GM19328 (cell line): Measurements from ENCODE around the gene TMEM130.
"Not testable (repeated sequence)": the region's sequence is repeated elsewhere in the genome, so short reads cannot be mapped to it uniquely, and the experiment has no call there.

ENCODE experiments used
- ATAC-seq: cut with Tn5 transposase; IDR thresholded peaks from one replicate; pipeline ENCODE4 v1.9.1; 2021; ENCODE audit warnings: mild to moderate bottlenecking, moderate library complexity; ENCODE audit not compliant: unreplicated experiment

The TMEM130 gene

GRCh38 chr7:98842552-98842951 lies 27.3 kb downstream of the TMEM130 start:
- not testable (repeated sequence) for ATAC-seq

DNA sequence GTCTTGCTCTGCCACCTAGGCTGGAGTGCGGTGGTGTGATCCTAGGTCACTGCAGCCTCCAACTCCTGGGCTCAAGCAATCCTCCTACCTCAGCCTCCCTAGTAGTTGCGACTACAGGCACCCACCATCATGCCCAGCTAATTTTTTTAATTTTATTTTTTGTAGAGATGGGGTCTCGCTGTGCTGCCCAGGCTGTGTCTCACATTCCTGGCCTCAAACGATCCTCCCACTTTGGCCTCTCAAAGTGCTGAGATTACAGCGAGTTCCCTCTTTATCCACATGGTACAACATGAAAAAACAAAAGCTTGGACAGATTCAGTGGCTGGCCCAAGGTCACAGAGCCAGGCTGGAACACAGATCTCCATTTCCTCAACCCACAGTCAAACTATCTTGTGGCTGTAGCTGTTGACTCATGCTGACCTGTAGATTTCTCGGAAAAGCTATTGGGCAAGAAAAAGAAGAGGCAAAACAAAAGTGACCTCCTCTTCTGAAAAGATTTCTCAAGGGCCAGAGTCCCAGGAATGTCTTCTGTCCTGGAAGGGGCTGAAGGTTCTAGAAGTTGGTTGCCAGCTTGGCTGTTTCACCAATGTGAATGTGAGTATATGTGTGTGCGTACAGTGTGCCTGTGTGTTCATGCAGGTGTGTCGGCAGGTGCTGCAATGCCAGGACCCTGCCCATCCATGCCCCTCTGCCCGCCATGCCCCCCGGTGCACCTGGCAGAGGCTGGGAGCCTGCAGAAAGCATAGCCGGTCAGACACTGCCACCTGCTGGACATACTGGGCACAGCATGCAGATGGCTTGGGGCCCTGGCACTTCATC lies 28.4 kb downstream of the TMEM130 start:
- ATAC-seq: no peak

GRCh38 chr7:98840722-98841121 lies 29.1 kb downstream of the TMEM130 start:
- no peak for ATAC-seq

DNA sequence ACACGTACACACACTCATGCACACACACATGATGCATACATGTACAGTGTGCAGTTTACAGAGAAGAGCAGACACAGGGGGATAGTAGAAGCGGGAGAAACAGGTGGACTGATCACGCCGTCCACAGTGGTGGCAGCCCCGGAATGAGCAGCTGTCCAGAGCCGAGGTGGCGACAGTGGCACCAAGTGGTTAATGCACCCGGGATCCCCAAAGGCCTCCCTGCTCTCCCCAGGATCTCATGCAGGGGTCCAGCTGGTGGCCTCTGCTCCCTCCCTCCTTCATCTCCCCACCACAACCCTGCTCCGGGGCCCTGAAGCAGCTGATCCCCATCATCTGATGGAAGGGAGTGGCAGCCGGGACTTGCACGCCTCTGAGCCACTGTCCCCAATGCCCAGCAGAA lies 29.7 kb downstream of the TMEM130 start:
- ATAC-seq: no peak

- no peak for ATAC-seq
Observed at GRCh38 chr7:98837630-98837972, 32.2 kb downstream of the TMEM130 start.

- no peak for ATAC-seq
Observed at GRCh38 chr7:98836811-98837629, 32.8 kb downstream of the TMEM130 start.

- ATAC-seq: no peak
Observed at GRCh38 chr7:98834949-98835348, 34.9 kb downstream of the TMEM130 start.

DNA sequence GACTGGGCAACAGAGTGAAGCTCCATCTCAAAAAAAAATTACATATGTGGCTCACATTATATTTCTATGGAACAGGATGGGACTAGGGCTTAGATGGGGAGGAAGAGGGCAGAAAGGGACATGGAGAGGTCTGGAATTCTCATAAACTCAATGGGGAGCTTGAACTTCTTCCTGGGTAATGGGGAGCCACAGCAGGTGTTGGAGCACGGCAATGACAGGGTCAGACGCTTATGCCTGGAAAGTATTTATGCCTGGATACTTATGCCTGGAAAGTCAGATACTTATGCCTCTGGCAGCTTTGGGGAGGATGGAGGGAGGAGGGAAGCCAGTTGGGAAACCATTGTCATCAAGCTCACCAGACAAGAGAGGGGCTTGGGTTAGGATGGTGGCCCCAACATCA lies 36.8 kb downstream of the TMEM130 start:
- no peak for ATAC-seq

- ATAC-seq: no peak
Observed at GRCh38 chr7:98831641-98832221, 38.1 kb downstream of the TMEM130 start.

DNA sequence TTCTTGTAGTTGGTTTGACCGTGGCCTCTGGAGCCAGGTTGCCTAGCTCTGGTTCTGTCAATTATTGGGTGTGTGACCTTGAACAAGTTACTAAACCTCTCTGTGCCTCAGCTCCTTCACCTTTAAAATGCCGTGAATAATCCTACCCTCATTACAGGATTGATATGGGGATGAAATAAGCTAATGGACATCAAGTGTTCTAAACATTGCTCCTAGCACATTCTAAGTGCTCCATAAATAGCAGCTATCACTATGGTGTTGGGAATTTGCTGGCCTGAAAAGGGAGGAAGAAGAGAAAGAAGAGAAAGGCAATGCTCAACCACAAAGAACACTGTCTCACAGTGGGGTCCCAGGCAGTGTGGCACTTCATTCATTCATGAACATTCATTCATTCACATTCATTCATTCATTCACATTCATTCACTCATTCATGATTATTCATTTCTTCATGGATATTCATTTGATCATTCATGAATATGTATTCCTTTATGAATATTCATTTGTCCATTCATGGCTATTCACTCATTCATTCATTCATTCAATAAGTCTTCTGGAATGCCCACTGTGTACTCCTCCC lies 38.8 kb downstream of the TMEM130 start:
- ATAC-seq: no peak

DNA sequence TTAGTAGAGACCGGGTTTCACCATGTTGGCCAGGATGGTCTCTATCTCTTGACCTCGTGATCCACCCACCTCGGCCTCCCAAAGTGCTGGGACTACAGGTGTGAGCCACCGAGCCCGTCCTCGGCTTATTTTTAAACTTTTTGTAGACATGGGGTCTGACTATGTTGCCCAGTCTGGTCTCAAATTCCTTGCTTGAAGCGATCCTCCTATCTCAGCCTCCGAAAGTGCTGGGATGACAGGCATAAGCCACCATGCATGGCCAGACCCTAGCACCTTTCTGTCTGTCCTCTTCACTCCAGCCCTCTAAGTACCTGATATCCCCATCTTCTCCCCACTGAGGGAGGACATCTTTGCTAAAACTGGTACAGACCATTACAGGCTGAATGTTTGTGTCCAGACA lies 41.4 kb downstream of the TMEM130 start:
- no peak for ATAC-seq

DNA sequence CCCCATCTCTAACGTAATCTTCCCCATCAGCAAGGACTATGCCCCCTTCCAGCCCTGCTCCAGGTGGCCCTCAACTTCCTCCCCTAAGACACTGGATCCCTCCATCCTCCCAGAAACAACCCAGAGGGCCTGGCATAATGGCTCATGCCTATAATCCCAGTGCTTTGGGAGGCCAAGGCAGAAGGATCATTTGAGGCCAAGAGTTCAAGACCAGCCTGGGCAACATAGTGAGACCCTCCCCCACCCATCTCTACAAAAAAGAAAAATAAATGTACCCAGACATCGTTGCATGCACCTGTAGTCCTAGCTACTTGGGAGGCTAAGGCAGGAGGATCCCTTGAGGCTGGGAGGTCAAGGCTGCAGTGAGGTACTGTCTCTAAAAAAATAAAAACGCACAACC lies 42.6 kb downstream of the TMEM130 start:
- ATAC-seq: no peak

GRCh38 chr7:98826811-98827231 lies 43.0 kb downstream of the TMEM130 start:
- no peak for ATAC-seq

- no peak for ATAC-seq
Observed at GRCh38 chr7:98826387-98826786, 43.4 kb downstream of the TMEM130 start.

DNA sequence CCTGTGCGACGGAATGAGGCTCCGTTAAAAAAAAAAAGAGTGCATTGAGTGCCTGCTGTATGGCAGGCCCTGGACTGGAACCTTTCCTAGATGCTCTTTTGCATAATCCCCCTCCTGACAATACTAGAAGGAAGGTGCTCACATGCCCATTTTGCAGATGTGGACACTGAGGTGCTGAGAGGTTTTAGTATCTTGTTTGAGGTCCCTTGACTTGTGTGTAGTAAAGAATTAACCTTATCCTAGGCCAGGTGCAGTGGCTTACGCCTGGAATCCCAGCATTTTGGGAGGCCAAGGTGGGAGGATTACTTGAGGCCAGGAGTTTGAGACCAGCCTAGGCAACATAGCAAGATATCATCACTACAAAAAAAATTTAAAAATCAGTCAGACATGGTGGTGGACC lies 46.6 kb downstream of the TMEM130 start:
- no peak for ATAC-seq

DNA sequence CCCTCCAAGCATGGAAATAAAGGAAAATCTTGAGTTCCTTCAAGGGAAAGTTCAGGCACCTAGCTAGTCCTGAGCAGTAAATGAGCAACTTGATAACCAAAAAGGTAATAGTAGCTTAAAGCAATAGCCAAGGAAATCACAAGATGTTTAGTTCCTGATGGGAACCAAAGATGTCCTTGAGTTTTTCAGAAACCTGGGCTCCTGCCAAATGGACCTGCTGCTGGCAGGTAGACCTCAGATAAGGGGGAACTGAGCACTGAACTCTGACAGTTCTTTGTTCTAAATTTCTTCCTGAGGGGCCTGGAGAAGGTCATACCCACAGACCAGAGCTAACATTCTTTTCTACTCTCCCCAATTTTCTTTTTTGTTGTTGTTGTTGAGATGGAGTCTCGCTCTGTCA lies 48.5 kb downstream of the TMEM130 start:
- no peak for ATAC-seq

GRCh38 chr7:98816967-98817710 lies 52.7 kb downstream of the TMEM130 start:
- no peak for ATAC-seq

DNA sequence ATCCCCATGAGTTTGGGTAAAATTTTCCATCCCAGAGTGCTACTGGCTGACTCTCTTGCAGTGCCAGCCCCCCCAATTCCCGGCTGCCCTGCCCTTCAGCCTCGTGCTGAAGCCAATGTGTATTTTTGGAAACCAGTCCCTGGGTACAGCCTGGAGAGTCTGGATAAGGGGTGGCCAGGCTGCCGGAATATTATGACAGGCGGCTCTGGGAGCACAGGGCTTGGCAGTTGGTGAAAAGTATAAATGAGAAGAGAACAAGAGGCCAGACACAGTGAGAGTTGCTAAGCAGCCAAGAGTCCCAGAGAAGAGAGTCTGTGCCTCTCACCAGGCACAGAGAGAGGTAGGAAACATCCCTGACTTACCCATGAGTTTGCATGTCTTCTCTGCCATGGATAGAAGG lies 53.6 kb downstream of the TMEM130 start:
- no peak for ATAC-seq

- no peak for ATAC-seq
Observed at GRCh38 chr7:98815313-98815712, 54.5 kb downstream of the TMEM130 start.

DNA sequence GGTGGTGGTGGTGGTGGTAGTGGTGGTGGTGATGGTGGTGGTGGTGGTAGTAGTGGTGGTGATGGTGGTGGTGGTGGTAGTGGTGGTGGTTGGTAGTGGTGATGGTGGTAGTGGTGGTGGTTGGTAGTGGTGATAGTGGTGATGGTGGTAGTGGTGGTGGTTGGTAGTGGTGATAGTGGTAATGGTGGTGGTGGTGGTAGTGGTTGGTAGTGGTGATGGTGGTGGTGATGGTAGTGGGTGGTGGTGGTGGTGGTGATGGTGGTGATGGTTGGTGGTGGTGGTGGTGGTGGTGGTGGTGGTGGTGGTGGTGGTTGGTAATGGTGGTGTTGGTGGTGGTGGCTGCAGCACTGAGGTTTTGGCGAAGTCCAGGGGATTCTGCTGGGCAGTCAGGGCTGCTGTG lies 58.5 kb downstream of the TMEM130 start:
- ATAC-seq: no peak
